HEK293 (cell line): ENCODE data around the gene KLRD1.

Experiments
- ATF2 ChIP-seq: fragments of 450-650 bp; formaldehyde crosslinking; IDR thresholded peaks from 2 replicates; pipeline ENCODE4 v1.5.1; 2016; ENCODE audit warnings: missing biosample characterization, missing genetic modification characterization, low read depth
- GLI2 ChIP-seq: fragments of 450-650 bp; formaldehyde crosslinking; IDR thresholded peaks from 2 replicates; pipeline ENCODE4; 2017; ENCODE audit warnings: missing biosample characterization, missing genetic modification characterization, low read depth, borderline replicate concordance
- HOXD13 ChIP-seq: sonication (generic); formaldehyde crosslinking; IDR thresholded peaks from 2 replicates; pipeline ENCODE4 v1.8.0; 2022; ENCODE audit warnings: missing genetic modification reagents, borderline replicate concordance
- KLF8 ChIP-seq: fragments of 450-650 bp; formaldehyde crosslinking; IDR thresholded peaks from 2 replicates; pipeline ENCODE4 v1.5.1; 2016; ENCODE audit warnings: missing biosample characterization, missing genetic modification characterization
- ZBTB11 ChIP-seq: fragments of 450-650 bp; formaldehyde crosslinking; conservative IDR thresholded peaks from 2 replicates; pipeline ENCODE4 v1.5.1; 2016; ENCODE audit warnings: low read depth, missing biosample characterization, missing genetic modification characterization
- ZBTB20 ChIP-seq: fragments of 450-650 bp; formaldehyde crosslinking; IDR thresholded peaks from 2 replicates; pipeline ENCODE4 v1.5.1; 2016; ENCODE audit warnings: missing biosample characterization, missing genetic modification characterization
- ZBTB26 ChIP-seq: fragments of 450-650 bp; formaldehyde crosslinking; optimal IDR thresholded peaks from 2 replicates; pipeline ENCODE3; 2016; ENCODE audit warnings: missing biosample characterization, mild to moderate bottlenecking, missing genetic modification characterization
- ZBTB8A ChIP-seq: fragments of 450-650 bp; formaldehyde crosslinking; IDR thresholded peaks from 2 replicates; pipeline ENCODE4 v1.5.1; 2016; ENCODE audit warnings: missing biosample characterization, missing genetic modification characterization
- ZNF148 ChIP-seq: fragments of 450-650 bp; formaldehyde crosslinking; IDR thresholded peaks from 2 replicates; pipeline ENCODE4 v1.5.0; 2017; ENCODE audit warnings: missing biosample characterization, missing genetic modification characterization, borderline replicate concordance
- ZNF366 ChIP-seq: fragments of 450-650 bp; formaldehyde crosslinking; conservative IDR thresholded peaks from 2 replicates; pipeline ENCODE4 v1.5.1; 2016; ENCODE audit warnings: missing biosample characterization, missing genetic modification characterization
- ZNF48 ChIP-seq: fragments of 450-650 bp; formaldehyde crosslinking; IDR thresholded peaks from 2 replicates; pipeline ENCODE4 v1.5.1; 2016; ENCODE audit warnings: missing biosample characterization, missing genetic modification characterization
- ZNF501 ChIP-seq: fragments of 450-650 bp; formaldehyde crosslinking; IDR thresholded peaks from 2 replicates; pipeline ENCODE4 v1.5.1; 2016; ENCODE audit warnings: missing biosample characterization, missing genetic modification characterization
- ZNF558 ChIP-seq: fragments of 450-650 bp; formaldehyde crosslinking; IDR thresholded peaks from 2 replicates; pipeline ENCODE4 v1.5.1; 2016; ENCODE audit warnings: missing biosample characterization, missing genetic modification characterization
- ZNF629 ChIP-seq: fragments of 450-650 bp; formaldehyde crosslinking; IDR thresholded peaks from 2 replicates; pipeline ENCODE4 v1.5.1; 2017; ENCODE audit warnings: missing biosample characterization, missing genetic modification characterization
- ZNF677 ChIP-seq: fragments of 450-650 bp; IDR thresholded peaks from 2 replicates; pipeline ENCODE4 v1.5.0; 2018; ENCODE audit warnings: missing biosample characterization, mild to moderate bottlenecking, missing genetic modification characterization, moderate library complexity
- ZNF701 ChIP-seq: fragments of 450-650 bp; formaldehyde crosslinking; IDR thresholded peaks from 2 replicates; pipeline ENCODE4 v1.5.1; 2016; ENCODE audit warnings: missing biosample characterization, missing genetic modification characterization
- ZNF707 ChIP-seq: fragments of 450-650 bp; formaldehyde crosslinking; IDR thresholded peaks from 2 replicates; pipeline ENCODE4 v1.5.1; 2016; ENCODE audit warnings: missing biosample characterization, missing genetic modification characterization
- ZNF791 ChIP-seq: fragments of 450-650 bp; formaldehyde crosslinking; IDR thresholded peaks from 2 replicates; pipeline ENCODE4 v1.5.1; 2016; ENCODE audit warnings: missing biosample characterization, missing genetic modification characterization
- TF ChIP-seq, protein P1 (sequence below): fragments of 450-650 bp; formaldehyde crosslinking; IDR thresholded peaks from 2 replicates; pipeline ENCODE4 v1.5.1; 2017; ENCODE audit warnings: missing biosample characterization, missing genetic modification characterization
- TF ChIP-seq, protein P2 (sequence below): fragments of 450-650 bp; formaldehyde crosslinking; IDR thresholded peaks from 2 replicates; pipeline ENCODE4 v1.5.1; 2016; ENCODE audit warnings: missing biosample characterization, missing genetic modification characterization, low read depth
- TF ChIP-seq, protein P3 (sequence below): fragments of 450-650 bp; formaldehyde crosslinking; IDR thresholded peaks from 2 replicates; pipeline ENCODE4 v1.5.1; 2016; ENCODE audit warnings: missing biosample characterization, missing genetic modification characterization
- TF ChIP-seq, protein P4 (sequence below): fragments of 450-650 bp; formaldehyde crosslinking; IDR thresholded peaks from 2 replicates; pipeline ENCODE4 v1.5.1; 2017; ENCODE audit warnings: missing biosample characterization, missing genetic modification characterization

KLRD1 gene

GRCh38 chr12:10362828-10363657 lies 55.4 kb downstream of the KLRD1 start (continued):
- peak; percentile 27; the same call in 1 of the 2 replicates for TF ChIP-seq ZBTB8A (tag by site-specific recombination)
- no peak; the same call in 1 of the 2 replicates for TF ChIP-seq ZNF366 (tag by site-specific recombination)
- TF ChIP-seq, protein P1, sequence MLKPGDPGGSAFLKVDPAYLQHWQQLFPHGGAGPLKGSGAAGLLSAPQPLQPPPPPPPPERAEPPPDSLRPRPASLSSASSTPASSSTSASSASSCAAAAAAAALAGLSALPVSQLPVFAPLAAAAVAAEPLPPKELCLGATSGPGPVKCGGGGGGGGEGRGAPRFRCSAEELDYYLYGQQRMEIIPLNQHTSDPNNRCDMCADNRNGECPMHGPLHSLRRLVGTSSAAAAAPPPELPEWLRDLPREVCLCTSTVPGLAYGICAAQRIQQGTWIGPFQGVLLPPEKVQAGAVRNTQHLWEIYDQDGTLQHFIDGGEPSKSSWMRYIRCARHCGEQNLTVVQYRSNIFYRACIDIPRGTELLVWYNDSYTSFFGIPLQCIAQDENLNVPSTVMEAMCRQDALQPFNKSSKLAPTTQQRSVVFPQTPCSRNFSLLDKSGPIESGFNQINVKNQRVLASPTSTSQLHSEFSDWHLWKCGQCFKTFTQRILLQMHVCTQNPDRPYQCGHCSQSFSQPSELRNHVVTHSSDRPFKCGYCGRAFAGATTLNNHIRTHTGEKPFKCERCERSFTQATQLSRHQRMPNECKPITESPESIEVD (tag by site-specific recombination), result peak; percentile 87
- TF ChIP-seq ZNF148 (tag by site-specific recombination), result no peak
- TF ChIP-seq ZNF558 (tag by site-specific recombination), result no peak
- 0 out of 2 replicates have a peak, but pooled peaks have one; percentile 21 for TF ChIP-seq KLF8 (tag by site-specific recombination)
- no peak for TF ChIP-seq ZNF48 (tag by site-specific recombination)
- 0 out of 2 replicates have a peak, but pooled peaks have one; percentile 23 for TF ChIP-seq ZBTB20 (tag by site-specific recombination)
- TF ChIP-seq ZNF677 (tag by site-specific recombination), result no peak
- TF ChIP-seq ZBTB11 (tag by site-specific recombination), result no peak
- no peak for TF ChIP-seq ZNF707 (tag by site-specific recombination)
- TF ChIP-seq, protein P2, sequence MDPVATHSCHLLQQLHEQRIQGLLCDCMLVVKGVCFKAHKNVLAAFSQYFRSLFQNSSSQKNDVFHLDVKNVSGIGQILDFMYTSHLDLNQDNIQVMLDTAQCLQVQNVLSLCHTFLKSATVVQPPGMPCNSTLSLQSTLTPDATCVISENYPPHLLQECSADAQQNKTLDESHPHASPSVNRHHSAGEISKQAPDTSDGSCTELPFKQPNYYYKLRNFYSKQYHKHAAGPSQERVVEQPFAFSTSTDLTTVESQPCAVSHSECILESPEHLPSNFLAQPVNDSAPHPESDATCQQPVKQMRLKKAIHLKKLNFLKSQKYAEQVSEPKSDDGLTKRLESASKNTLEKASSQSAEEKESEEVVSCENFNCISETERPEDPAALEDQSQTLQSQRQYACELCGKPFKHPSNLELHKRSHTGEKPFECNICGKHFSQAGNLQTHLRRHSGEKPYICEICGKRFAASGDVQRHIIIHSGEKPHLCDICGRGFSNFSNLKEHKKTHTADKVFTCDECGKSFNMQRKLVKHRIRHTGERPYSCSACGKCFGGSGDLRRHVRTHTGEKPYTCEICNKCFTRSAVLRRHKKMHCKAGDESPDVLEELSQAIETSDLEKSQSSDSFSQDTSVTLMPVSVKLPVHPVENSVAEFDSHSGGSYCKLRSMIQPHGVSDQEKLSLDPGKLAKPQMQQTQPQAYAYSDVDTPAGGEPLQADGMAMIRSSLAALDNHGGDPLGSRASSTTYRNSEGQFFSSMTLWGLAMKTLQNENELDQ (tag by site-specific recombination), result 0 out of 2 replicates have a peak, but pooled peaks have one; percentile 7
- peak; percentile 71 for TF ChIP-seq ZNF629 (tag by site-specific recombination)
- TF ChIP-seq ZNF791 (tag by site-specific recombination), result no peak
- TF ChIP-seq ZNF501, result no peak
- TF ChIP-seq, protein P3, sequence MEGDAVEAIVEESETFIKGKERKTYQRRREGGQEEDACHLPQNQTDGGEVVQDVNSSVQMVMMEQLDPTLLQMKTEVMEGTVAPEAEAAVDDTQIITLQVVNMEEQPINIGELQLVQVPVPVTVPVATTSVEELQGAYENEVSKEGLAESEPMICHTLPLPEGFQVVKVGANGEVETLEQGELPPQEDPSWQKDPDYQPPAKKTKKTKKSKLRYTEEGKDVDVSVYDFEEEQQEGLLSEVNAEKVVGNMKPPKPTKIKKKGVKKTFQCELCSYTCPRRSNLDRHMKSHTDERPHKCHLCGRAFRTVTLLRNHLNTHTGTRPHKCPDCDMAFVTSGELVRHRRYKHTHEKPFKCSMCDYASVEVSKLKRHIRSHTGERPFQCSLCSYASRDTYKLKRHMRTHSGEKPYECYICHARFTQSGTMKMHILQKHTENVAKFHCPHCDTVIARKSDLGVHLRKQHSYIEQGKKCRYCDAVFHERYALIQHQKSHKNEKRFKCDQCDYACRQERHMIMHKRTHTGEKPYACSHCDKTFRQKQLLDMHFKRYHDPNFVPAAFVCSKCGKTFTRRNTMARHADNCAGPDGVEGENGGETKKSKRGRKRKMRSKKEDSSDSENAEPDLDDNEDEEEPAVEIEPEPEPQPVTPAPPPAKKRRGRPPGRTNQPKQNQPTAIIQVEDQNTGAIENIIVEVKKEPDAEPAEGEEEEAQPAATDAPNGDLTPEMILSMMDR (tag by site-specific recombination), result no peak
- TF ChIP-seq, protein P4, sequence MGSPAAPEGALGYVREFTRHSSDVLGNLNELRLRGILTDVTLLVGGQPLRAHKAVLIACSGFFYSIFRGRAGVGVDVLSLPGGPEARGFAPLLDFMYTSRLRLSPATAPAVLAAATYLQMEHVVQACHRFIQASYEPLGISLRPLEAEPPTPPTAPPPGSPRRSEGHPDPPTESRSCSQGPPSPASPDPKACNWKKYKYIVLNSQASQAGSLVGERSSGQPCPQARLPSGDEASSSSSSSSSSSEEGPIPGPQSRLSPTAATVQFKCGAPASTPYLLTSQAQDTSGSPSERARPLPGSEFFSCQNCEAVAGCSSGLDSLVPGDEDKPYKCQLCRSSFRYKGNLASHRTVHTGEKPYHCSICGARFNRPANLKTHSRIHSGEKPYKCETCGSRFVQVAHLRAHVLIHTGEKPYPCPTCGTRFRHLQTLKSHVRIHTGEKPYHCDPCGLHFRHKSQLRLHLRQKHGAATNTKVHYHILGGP (tag by site-specific recombination), result no peak
- peak; percentile 90 for TF ChIP-seq ATF2 (tag by site-specific recombination)
- no peak for TF ChIP-seq ZBTB26 (tag by site-specific recombination)
- TF ChIP-seq HOXD13 (CRISPR knock-in tag), result 0 out of 2 replicates have a peak, but pooled peaks have one; percentile 30
- TF ChIP-seq ZNF701 (tag by site-specific recombination), result no peak
- no peak for TF ChIP-seq GLI2 (tag by site-specific recombination)
